ENCODE results near the gene POLR2I. TPM values are rescaled to one million over a fixed set of nuclear protein-coding genes. Genes with fewer than 3 reads are reported as not detected.

Gene POLR2I
- total and polyA plus RNA-seq, 9 of the 15 experiments (the other 6 are each of a cell fraction or from before 2014, with no cell fraction given) = 28.0 to 283 (median 123) TPM

DNA sequence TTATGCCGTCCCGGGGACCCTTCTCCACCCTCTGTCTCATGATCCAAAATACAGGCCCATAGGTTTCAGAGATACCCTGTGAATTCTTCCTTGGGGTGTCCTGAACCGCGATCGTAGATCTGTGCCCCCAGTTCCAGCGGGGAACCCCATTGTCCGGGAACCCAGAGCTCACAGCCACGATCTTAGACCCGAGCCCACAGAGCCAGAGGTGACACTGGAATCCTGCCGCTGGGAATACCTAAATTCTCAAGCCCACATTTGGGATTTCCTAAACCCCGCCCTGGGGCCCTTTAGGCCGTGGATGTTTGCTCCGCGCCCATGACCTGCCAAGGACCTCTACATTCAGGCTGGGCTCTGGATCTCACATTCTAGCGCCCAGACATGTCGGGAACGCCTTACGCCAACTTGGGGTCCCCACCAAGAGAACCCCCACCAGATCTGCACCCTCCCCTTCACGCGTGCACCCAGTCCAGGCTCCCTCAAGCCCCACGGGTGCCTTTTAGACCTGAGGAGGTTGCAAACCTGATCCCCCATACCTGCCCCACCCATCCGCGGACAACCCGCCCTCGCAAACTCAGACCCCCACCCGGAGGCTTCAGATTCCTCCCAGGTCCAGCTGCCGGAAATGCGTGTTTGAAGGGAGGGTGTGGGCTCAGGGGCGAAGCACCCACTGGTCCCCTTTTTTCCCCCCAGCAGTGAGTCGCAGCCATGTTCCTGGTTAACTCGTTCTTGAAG, 25.8 kb upstream of the POLR2I start (continued):
- TF ChIP-seq FOXK1 (CRISPR knock-in tag; IDR thresholded peaks at IDR 0.05; ENCODE audit: borderline replicate concordance) (no peak), NCOA6 (IDR thresholded peaks at IDR 0.05) (no peak), BCOR (IDR thresholded peaks at IDR 0.05) (no peak), E2F3 (CRISPR knock-in tag; IDR thresholded peaks at IDR 0.05) (no peak), SP2 (IDR thresholded peaks at IDR 0.05; ENCODE audit: extremely low read depth, low read depth, low read length, poor library complexity, severe bottlenecking) (no peak), BRCA1 (IDR thresholded peaks at IDR 0.05) (no peak), BRCA1 (CRISPR knock-in tag; IDR thresholded peaks at IDR 0.05) (no peak), CXXC5 (CRISPR knock-in tag; IDR thresholded peaks at IDR 0.05) (no peak), ZNF77 (CRISPR knock-in tag; IDR thresholded peaks at IDR 0.05) (no peak), ETV1 (tag; conservative IDR thresholded peaks at IDR 0.05; ENCODE audit: low read depth) (no peak), HMG20B (CRISPR knock-in tag; IDR thresholded peaks at IDR 0.05) (0 out of 2 replicates have a peak, but pooled peaks have one; percentile 29), XRCC5 (IDR thresholded peaks at IDR 0.05; ENCODE audit: low read depth, low read length) (no peak), XRCC3 (IDR thresholded peaks at IDR 0.05) (no peak), HSF4 (CRISPR knock-in tag; IDR thresholded peaks at IDR 0.05; ENCODE audit: borderline replicate concordance) (no peak), ZNF140 (CRISPR knock-in tag; IDR thresholded peaks at IDR 0.05) (no peak), ZFX (CRISPR knock-in tag; IDR thresholded peaks at IDR 0.05) (peak; percentile 67; the same call in 1 of the 2 replicates), ZNF830 (CRISPR knock-in tag; IDR thresholded peaks at IDR 0.05) (no peak), FOS (IDR thresholded peaks at IDR 0.05; ENCODE audit: extremely low read depth, insufficient read length) (no peak)
- TF ChIP-seq, protein P1, sequence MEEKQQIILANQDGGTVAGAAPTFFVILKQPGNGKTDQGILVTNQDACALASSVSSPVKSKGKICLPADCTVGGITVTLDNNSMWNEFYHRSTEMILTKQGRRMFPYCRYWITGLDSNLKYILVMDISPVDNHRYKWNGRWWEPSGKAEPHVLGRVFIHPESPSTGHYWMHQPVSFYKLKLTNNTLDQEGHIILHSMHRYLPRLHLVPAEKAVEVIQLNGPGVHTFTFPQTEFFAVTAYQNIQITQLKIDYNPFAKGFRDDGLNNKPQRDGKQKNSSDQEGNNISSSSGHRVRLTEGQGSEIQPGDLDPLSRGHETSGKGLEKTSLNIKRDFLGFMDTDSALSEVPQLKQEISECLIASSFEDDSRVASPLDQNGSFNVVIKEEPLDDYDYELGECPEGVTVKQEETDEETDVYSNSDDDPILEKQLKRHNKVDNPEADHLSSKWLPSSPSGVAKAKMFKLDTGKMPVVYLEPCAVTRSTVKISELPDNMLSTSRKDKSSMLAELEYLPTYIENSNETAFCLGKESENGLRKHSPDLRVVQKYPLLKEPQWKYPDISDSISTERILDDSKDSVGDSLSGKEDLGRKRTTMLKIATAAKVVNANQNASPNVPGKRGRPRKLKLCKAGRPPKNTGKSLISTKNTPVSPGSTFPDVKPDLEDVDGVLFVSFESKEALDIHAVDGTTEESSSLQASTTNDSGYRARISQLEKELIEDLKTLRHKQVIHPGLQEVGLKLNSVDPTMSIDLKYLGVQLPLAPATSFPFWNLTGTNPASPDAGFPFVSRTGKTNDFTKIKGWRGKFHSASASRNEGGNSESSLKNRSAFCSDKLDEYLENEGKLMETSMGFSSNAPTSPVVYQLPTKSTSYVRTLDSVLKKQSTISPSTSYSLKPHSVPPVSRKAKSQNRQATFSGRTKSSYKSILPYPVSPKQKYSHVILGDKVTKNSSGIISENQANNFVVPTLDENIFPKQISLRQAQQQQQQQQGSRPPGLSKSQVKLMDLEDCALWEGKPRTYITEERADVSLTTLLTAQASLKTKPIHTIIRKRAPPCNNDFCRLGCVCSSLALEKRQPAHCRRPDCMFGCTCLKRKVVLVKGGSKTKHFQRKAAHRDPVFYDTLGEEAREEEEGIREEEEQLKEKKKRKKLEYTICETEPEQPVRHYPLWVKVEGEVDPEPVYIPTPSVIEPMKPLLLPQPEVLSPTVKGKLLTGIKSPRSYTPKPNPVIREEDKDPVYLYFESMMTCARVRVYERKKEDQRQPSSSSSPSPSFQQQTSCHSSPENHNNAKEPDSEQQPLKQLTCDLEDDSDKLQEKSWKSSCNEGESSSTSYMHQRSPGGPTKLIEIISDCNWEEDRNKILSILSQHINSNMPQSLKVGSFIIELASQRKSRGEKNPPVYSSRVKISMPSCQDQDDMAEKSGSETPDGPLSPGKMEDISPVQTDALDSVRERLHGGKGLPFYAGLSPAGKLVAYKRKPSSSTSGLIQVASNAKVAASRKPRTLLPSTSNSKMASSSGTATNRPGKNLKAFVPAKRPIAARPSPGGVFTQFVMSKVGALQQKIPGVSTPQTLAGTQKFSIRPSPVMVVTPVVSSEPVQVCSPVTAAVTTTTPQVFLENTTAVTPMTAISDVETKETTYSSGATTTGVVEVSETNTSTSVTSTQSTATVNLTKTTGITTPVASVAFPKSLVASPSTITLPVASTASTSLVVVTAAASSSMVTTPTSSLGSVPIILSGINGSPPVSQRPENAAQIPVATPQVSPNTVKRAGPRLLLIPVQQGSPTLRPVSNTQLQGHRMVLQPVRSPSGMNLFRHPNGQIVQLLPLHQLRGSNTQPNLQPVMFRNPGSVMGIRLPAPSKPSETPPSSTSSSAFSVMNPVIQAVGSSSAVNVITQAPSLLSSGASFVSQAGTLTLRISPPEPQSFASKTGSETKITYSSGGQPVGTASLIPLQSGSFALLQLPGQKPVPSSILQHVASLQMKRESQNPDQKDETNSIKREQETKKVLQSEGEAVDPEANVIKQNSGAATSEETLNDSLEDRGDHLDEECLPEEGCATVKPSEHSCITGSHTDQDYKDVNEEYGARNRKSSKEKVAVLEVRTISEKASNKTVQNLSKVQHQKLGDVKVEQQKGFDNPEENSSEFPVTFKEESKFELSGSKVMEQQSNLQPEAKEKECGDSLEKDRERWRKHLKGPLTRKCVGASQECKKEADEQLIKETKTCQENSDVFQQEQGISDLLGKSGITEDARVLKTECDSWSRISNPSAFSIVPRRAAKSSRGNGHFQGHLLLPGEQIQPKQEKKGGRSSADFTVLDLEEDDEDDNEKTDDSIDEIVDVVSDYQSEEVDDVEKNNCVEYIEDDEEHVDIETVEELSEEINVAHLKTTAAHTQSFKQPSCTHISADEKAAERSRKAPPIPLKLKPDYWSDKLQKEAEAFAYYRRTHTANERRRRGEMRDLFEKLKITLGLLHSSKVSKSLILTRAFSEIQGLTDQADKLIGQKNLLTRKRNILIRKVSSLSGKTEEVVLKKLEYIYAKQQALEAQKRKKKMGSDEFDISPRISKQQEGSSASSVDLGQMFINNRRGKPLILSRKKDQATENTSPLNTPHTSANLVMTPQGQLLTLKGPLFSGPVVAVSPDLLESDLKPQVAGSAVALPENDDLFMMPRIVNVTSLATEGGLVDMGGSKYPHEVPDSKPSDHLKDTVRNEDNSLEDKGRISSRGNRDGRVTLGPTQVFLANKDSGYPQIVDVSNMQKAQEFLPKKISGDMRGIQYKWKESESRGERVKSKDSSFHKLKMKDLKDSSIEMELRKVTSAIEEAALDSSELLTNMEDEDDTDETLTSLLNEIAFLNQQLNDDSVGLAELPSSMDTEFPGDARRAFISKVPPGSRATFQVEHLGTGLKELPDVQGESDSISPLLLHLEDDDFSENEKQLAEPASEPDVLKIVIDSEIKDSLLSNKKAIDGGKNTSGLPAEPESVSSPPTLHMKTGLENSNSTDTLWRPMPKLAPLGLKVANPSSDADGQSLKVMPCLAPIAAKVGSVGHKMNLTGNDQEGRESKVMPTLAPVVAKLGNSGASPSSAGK (IDR thresholded peaks at IDR 0.05) = no peak

All from K562 (cell line).